ENCODE results near the gene AATF.

- TF ChIP-seq, protein P1, sequence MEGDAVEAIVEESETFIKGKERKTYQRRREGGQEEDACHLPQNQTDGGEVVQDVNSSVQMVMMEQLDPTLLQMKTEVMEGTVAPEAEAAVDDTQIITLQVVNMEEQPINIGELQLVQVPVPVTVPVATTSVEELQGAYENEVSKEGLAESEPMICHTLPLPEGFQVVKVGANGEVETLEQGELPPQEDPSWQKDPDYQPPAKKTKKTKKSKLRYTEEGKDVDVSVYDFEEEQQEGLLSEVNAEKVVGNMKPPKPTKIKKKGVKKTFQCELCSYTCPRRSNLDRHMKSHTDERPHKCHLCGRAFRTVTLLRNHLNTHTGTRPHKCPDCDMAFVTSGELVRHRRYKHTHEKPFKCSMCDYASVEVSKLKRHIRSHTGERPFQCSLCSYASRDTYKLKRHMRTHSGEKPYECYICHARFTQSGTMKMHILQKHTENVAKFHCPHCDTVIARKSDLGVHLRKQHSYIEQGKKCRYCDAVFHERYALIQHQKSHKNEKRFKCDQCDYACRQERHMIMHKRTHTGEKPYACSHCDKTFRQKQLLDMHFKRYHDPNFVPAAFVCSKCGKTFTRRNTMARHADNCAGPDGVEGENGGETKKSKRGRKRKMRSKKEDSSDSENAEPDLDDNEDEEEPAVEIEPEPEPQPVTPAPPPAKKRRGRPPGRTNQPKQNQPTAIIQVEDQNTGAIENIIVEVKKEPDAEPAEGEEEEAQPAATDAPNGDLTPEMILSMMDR (IDR thresholded peaks at IDR 0.05), result no peak
- no peak for TF ChIP-seq POLR2A (IDR thresholded peaks at IDR 0.05)
These were observed 110.7 kb downstream of the AATF start for GRCh38 chr17:37059493-37059892.
